CD4-positive, alpha-beta T cell (primary cell): ENCODE results near the gene PLCG2. TPM values are rescaled to one million over a fixed set of nuclear protein-coding genes. Genes with fewer than 3 reads are reported as not detected.

Source experiments
- ATAC-seq: fragments of 200-7000 bp; cut with Tn5 transposase; one replicate; pipeline ENCODE4 v1.10.0; 2022; ENCODE audit warnings: mild to moderate bottlenecking; ENCODE audit not compliant: poor library complexity
- CTCF ChIA-PET: fragments of 350-600 bp; sonication (Branson Sonifier 250); formaldehyde crosslinking; loops from one replicate; lab custom pipeline; 2021; ENCODE audit warnings: antibody characterized with exemption, inconsistent platforms; lab: Charles Lee
- POLR2A ChIA-PET: fragments of 350-600 bp; sonication (Branson Sonifier 250); formaldehyde crosslinking; loops from one replicate; lab custom pipeline; 2021; ENCODE audit warnings: antibody characterized with exemption, inconsistent platforms; lab: Charles Lee
- DNase-seq, 14 experiments: peaks; one replicate each; pipeline ENCODE4 v3.0.0-alpha.2; 2013 to 2020; ENCODE audit warnings: mixed read lengths in 2 of 14
- H3K27ac ChIP-seq, 2 donors: one replicate each; pipeline versions ENCODE4 v1.5.1 to v1.7.0; 2013; ENCODE audit warnings: low read length in 2 of 2, low read depth in 1 of 2, mild to moderate bottlenecking in 1 of 2
- H3K27me3 ChIP-seq, 2 experiments: 1 replicate in 1 of 2; 2 replicates in 1 of 2; pipeline versions ENCODE4 v1.6.1 to v1.7.0; 2013; ENCODE audit warnings: low read length in 2 of 2, control low read depth in 1 of 2, mild to moderate bottlenecking in 1 of 2, moderate library complexity in 1 of 2; ENCODE audit not compliant: insufficient read depth in 2 of 2, control insufficient read depth in 1 of 2
- H3K36me3 ChIP-seq: one replicate; pipeline ENCODE4 v1.6.1; 2013; ENCODE audit warnings: low read length, control low read depth; ENCODE audit not compliant: insufficient read depth
- H3K4me1 ChIP-seq: one replicate; pipeline ENCODE4 v1.6.1; 2013; ENCODE audit warnings: low read length, control low read depth; ENCODE audit not compliant: insufficient read depth
- H3K4me3 ChIP-seq: one replicate; pipeline ENCODE4 v1.5.1; 2013; ENCODE audit warnings: mild to moderate bottlenecking, low read length, moderate library complexity
- H3K9me3 ChIP-seq, 2 experiments: 1 replicate in 1 of 2; 2 replicates in 1 of 2; pipeline versions ENCODE4 v1.6.1 to v1.7.0; 2013; ENCODE audit warnings: low read length in 2 of 2, mild to moderate bottlenecking in 2 of 2, control low read depth in 1 of 2, moderate library complexity in 1 of 2; ENCODE audit not compliant: control insufficient read depth in 1 of 2, insufficient read depth in 1 of 2
- H3K27ac Mint-ChIP-seq: one replicate; pipeline ENCODE4 v1.8.0; 2020; ENCODE audit warnings: mixed read lengths
- H3K27me3 Mint-ChIP-seq: one replicate; pipeline ENCODE4 v1.8.0; 2021; ENCODE audit warnings: mixed read lengths
- H3K36me3 Mint-ChIP-seq: one replicate; pipeline ENCODE4 v1.8.0; 2021; ENCODE audit warnings: low read depth, mixed read lengths
- H3K4me1 Mint-ChIP-seq: one replicate; pipeline ENCODE4 v1.8.0; 2021; ENCODE audit warnings: low read depth, mixed read lengths
- H3K4me3 Mint-ChIP-seq: one replicate; pipeline ENCODE4 v1.8.0; 2020; ENCODE audit warnings: mild to moderate bottlenecking, mixed read lengths
- H3K9me3 Mint-ChIP-seq: one replicate; pipeline ENCODE4 v1.8.0; 2020; ENCODE audit warnings: mixed read lengths
- CTCF ChIP-seq: fragments of 200-600 bp; IDR thresholded peaks from one replicate; pipeline ENCODE4 v1.8.0; 2022; ENCODE audit warnings: antibody characterized with exemption, mild to moderate bottlenecking
- intact Hi-C, 2 experiments: fragments of 100-400 bp; cut with DNase I in 1 of 2; cut with micrococcal nuclease in 1 of 2; formaldehyde crosslinking; loops; one replicate each; pipeline versions ENCODE4 v1.15.1 to v1.9.0; 2023 to 2025; cut with DNase I, micrococcal nuclease
- total RNA-seq, 174 experiments: library from RNA in 2 of 174; stranded (reverse) in 2 of 174; gene quantifications; one replicate each; pipeline ENCODE4 v1.2.3 and lab custom pipeline; 2021 to 2026

PLCG2 gene
- total RNA-seq, 2 experiments from 2014 or later: 0.92 to 1.5 TPM

DNA sequence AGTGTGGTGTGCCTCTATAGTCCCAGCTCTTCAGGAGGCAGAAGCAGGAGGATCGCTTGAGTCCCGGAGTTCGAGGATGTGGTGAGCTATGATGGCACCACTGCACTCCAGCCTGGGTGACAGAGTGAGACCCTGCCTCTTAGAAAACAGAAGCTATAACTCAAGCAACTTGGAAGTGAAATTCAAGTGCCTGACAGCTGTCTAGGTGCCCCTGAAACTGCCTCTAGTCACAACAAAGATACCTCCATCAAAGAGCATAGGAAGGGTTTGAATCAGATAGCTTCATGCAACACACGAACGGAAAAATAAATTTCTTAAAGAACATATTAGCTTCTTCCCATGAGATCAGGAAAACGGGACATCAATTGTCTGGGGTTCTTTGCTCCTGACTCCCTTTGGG, 860 bp upstream of the PLCG2 start:
- Mint-ChIP-seq H3K36me3 (no peaks in the 10 kb centered on the region), H3K4me1 (peaks cover 11% of the 10 kb centered on the region), H3K9me3 (no peaks in the 10 kb centered on the region), H3K4me3 (peak overlapping the region; percentile 82), H3K27me3 (peaks cover 47% of the 10 kb centered on the region), H3K27ac (no peak overlapping the region)
- H3K36me3 ChIP-seq: no peaks in the 10 kb centered on the region
- no peak for TF ChIP-seq CTCF
- DNase-seq (no peak), ATAC-seq (no peak)
- CTCF ChIA-PET: no interaction called here
- no peak overlapping the region for H3K27ac ChIP-seq
- intact Hi-C loops: no loop called here
- H3K27me3 ChIP-seq: peaks cover 15 to 16% of the 10 kb centered on the region in 2 experiments
- no peak overlapping the region for H3K4me3 ChIP-seq
- peaks cover 17% of the 10 kb centered on the region for H3K4me1 ChIP-seq
- POLR2A ChIA-PET: no interaction called here
- H3K9me3 ChIP-seq: no peaks in the 10 kb centered on the region

- no peaks in the 10 kb centered on the region for H3K36me3 Mint-ChIP-seq
- TF ChIP-seq CTCF: no peak
- Histone ChIP-seq H3K27ac (no peak overlapping the region), H3K4me1 (peaks cover 17% of the 10 kb centered on the region), H3K4me3 (peak overlapping the region; percentile 51), H3K36me3 (no peaks in the 10 kb centered on the region), H3K9me3 (no peaks in the 10 kb centered on the region), H3K27me3 (peaks cover 15 to 16% of the 10 kb centered on the region in 2 experiments)
- peaks cover 50% of the 10 kb centered on the region for H3K27me3 Mint-ChIP-seq
- peak overlapping the region; percentile 76 for H3K4me3 Mint-ChIP-seq
- DNase-seq (peak in 3 of 14 experiments; percentile 11 to 34 (median 33)), ATAC-seq (no peak)
- ChIA-PET CTCF (no interaction called here), POLR2A (no interaction called here)
- H3K9me3 Mint-ChIP-seq: no peaks in the 10 kb centered on the region
- H3K27ac Mint-ChIP-seq: no peak overlapping the region
- H3K4me1 Mint-ChIP-seq: peaks cover 11% of the 10 kb centered on the region
- intact Hi-C loops: no loop called here
Measured at GRCh38 chr16:81779536-81780320, 637 bp downstream of the PLCG2 start.

DNA sequence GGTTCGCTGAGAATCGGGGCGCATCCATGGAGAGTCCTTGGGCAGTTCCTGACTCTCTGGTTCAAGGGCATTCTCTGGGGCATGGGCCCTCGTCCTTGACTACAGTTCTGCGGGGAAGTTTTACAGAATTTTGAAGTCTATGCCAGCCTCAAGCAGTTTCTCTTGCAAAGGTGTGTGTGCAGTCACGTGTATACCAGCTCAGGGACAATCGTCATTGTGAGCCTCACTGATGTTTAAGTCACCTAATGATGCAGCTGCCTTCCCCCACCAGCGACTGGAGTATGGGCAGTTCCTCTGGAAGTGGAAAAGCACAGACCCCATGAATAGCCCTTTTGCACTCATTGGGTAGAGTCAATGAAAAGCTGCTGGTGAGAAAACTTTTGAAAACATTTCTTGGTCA, 1.3 kb downstream of the PLCG2 start:
- H3K4me1 Mint-ChIP-seq: peaks cover 11% of the 10 kb centered on the region
- H3K36me3 Mint-ChIP-seq: no peaks in the 10 kb centered on the region
- POLR2A ChIA-PET: no interaction called here
- no peaks in the 10 kb centered on the region for H3K9me3 Mint-ChIP-seq
- peak overlapping the region; percentile 76 for H3K4me3 Mint-ChIP-seq
- Histone ChIP-seq H3K4me3 (peak overlapping the region; percentile 51), H3K27me3 (peaks cover 15 to 16% of the 10 kb centered on the region in 2 experiments), H3K27ac (no peak overlapping the region), H3K4me1 (peaks cover 17% of the 10 kb centered on the region), H3K9me3 (no peaks in the 10 kb centered on the region), H3K36me3 (no peaks in the 10 kb centered on the region)
- DNase-seq (no peak), ATAC-seq (no peak)
- intact Hi-C loops: no loop called here
- H3K27ac Mint-ChIP-seq: no peak overlapping the region
- TF ChIP-seq CTCF: no peak
- CTCF ChIA-PET: no interaction called here
- H3K27me3 Mint-ChIP-seq: peaks cover 50% of the 10 kb centered on the region
